Prostate gland (tissue), 2 donors: ENCODE results near the gene DVL1.

ENCODE experiments used
- POLR2AphosphoS5 ChIP-seq: sonication (generic); formaldehyde crosslinking; IDR thresholded peaks from one replicate; pipeline ENCODE4 v1.6.1; 2017; ENCODE audit warnings: antibody characterized with exemption
- TF ChIP-seq, protein P1 (sequence below), 4 experiments: fragments of 200-600 bp in 2 of 4; fragments of 450-650 bp in 2 of 4; sonication (generic) in 2 of 4; IDR thresholded peaks; 1 replicate in 3 of 4; 2 replicates in 1 of 4; pipeline ENCODE4 v1.5.1; 2016 to 2019; ENCODE audit warnings: antibody characterized with exemption in 4 of 4, mild to moderate bottlenecking in 2 of 4, moderate library complexity in 2 of 4

DNA sequence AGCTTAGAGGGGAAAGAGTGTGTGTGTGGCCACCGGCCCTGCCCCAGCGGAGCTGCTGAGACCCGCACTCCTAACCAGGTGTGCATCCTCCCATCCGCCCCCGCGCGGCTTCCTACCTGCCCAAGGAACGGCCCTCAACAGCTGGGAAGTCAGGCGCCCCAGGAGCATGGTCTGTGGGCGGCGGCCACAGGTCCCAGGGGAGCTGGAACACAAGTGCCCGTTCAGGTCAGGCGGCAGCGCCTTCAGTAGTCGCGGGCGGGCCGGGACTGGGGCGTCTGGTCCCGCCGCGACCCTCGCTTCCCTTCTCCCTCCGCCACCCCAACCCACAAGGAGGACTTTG is 25.3 kb upstream of the DVL1 start:
- no peak for TF ChIP-seq POLR2AphosphoS5
- TF ChIP-seq, protein P1, sequence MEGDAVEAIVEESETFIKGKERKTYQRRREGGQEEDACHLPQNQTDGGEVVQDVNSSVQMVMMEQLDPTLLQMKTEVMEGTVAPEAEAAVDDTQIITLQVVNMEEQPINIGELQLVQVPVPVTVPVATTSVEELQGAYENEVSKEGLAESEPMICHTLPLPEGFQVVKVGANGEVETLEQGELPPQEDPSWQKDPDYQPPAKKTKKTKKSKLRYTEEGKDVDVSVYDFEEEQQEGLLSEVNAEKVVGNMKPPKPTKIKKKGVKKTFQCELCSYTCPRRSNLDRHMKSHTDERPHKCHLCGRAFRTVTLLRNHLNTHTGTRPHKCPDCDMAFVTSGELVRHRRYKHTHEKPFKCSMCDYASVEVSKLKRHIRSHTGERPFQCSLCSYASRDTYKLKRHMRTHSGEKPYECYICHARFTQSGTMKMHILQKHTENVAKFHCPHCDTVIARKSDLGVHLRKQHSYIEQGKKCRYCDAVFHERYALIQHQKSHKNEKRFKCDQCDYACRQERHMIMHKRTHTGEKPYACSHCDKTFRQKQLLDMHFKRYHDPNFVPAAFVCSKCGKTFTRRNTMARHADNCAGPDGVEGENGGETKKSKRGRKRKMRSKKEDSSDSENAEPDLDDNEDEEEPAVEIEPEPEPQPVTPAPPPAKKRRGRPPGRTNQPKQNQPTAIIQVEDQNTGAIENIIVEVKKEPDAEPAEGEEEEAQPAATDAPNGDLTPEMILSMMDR (IDR thresholded peaks at IDR 0.05) = no peak
